NCI-H1694 treated with DMSO at 0.1 percent for 48 hours (cell line): ENCODE measurements around the gene PDZK1IP1.
"Not testable (repeated sequence)": the region's sequence is repeated elsewhere in the genome, so short reads cannot be mapped to it uniquely, and the experiment has no call there.

Experiments
- DNase-seq: peaks from one replicate; lab custom pipeline; 2025; lab: John Stamatoyannopoulos, UW

Gene PDZK1IP1

GRCh38 chr1:47181095-47181954 lies 8.5 kb downstream of the PDZK1IP1 start:
- no peak for DNase-seq

GRCh38 chr1:47180603-47181094 lies 9.2 kb downstream of the PDZK1IP1 start:
- DNase-seq, result no peak

GRCh38 chr1:47179988-47180563 lies 9.8 kb downstream of the PDZK1IP1 start:
- no peak for DNase-seq

GRCh38 chr1:47179017-47179987 lies 10.5 kb downstream of the PDZK1IP1 start:
- peak; percentile 95 for DNase-seq

- DNase-seq, result no peak
Observed at GRCh38 chr1:47178654-47179016, 11.2 kb downstream of the PDZK1IP1 start.

- DNase-seq, result no peak
Observed at GRCh38 chr1:47178020-47178419, 11.8 kb downstream of the PDZK1IP1 start.

GRCh38 chr1:47175227-47175934 lies 14.5 kb downstream of the PDZK1IP1 start:
- peak; percentile 60 for DNase-seq

- DNase-seq, result no peak
Observed at GRCh38 chr1:47174656-47175020, 15.2 kb downstream of the PDZK1IP1 start.

- DNase-seq, result no peak
Observed at GRCh38 chr1:47172782-47173181, 17.1 kb downstream of the PDZK1IP1 start.

GRCh38 chr1:47164552-47164951 lies 25.3 kb downstream of the PDZK1IP1 start:
- no peak for DNase-seq

GRCh38 chr1:47161298-47162040 lies 28.4 kb downstream of the PDZK1IP1 start:
- no peak for DNase-seq

GRCh38 chr1:47160716-47161115 lies 29.1 kb downstream of the PDZK1IP1 start:
- no peak for DNase-seq

GRCh38 chr1:47157957-47158356 lies 31.9 kb downstream of the PDZK1IP1 start:
- not testable (repeated sequence) for DNase-seq

- DNase-seq, result not testable (repeated sequence)
Observed at GRCh38 chr1:47156457-47156856, 33.4 kb downstream of the PDZK1IP1 start.

GRCh38 chr1:47149162-47149561 lies 40.7 kb downstream of the PDZK1IP1 start:
- DNase-seq, result not testable (repeated sequence)

- DNase-seq, result no peak
Observed at GRCh38 chr1:47147047-47147785, 42.6 kb downstream of the PDZK1IP1 start.

- DNase-seq, result not testable (repeated sequence)
Observed at GRCh38 chr1:47146495-47146894, 43.3 kb downstream of the PDZK1IP1 start.

GRCh38 chr1:47143654-47144053 lies 46.2 kb downstream of the PDZK1IP1 start:
- not testable (repeated sequence) for DNase-seq

- not testable (repeated sequence) for DNase-seq
Observed at GRCh38 chr1:47140358-47140757, 49.5 kb downstream of the PDZK1IP1 start.
